OCI-M1 (cell line): Measurements from ENCODE around the gene MPV17.
"Not testable (repeated sequence)": the region's sequence is repeated elsewhere in the genome, so short reads cannot be mapped to it uniquely, and the experiment has no call there.

Source experiments
- DNase-seq: peaks from one replicate; lab custom pipeline; 2025; lab: John Stamatoyannopoulos, UW

Gene MPV17

GRCh38 chr2:27322766-27323595 is at the start of gene MPV17:
Gene MPV17, minus strand, starts transcription at chr2:27323097. Its CDS starts 580 bp downstream, at chr2:27322517.
- peak; percentile 94 for DNase-seq

- DNase-seq = peak; percentile 92
Observed at GRCh38 chr2:27370816-27371620, 48.1 kb upstream of the MPV17 start.

- peak; percentile 99 for DNase-seq
Observed at GRCh38 chr2:27370026-27370815, 47.3 kb upstream of the MPV17 start, which contains the start of the genes EIF2B4 and SNX17. Gene EIF2B4, minus strand, starts transcription at chr2:27370338. Its CDS starts 24 bp downstream, at chr2:27370314. Gene SNX17, plus strand, starts transcription at chr2:27370616. Its CDS starts 128 bp downstream, at chr2:27370744.

GRCh38 chr2:27369471-27370025 is 46.7 kb upstream of the MPV17 start:
- peak; percentile 69 for DNase-seq

- no peak for DNase-seq
Observed at GRCh38 chr2:27363933-27364332, 41.0 kb upstream of the MPV17 start.

- no peak for DNase-seq
Observed at GRCh38 chr2:27362678-27363420, 40.0 kb upstream of the MPV17 start.

GRCh38 chr2:27356382-27357181 is 33.7 kb upstream of the MPV17 start, which contains the start of gene GTF3C2:
Gene GTF3C2, minus strand, starts transcription at chr2:27356764. Its CDS starts 13,210 bp downstream, at chr2:27343554.
- DNase-seq = peak; percentile 99

- DNase-seq = peak; percentile 92
Observed at GRCh38 chr2:27356056-27356381, 33.1 kb upstream of the MPV17 start.

GRCh38 chr2:27354597-27354927 is 31.7 kb upstream of the MPV17 start:
- no peak for DNase-seq

- peak; percentile 90 for DNase-seq
Observed at GRCh38 chr2:27353762-27354596, 31.1 kb upstream of the MPV17 start.

- DNase-seq = not testable (repeated sequence)
Observed at GRCh38 chr2:27353386-27353761, 30.5 kb upstream of the MPV17 start.

GRCh38 chr2:27351802-27352598 is 29.1 kb upstream of the MPV17 start:
- DNase-seq = no peak

GRCh38 chr2:27350106-27350693 is 27.3 kb upstream of the MPV17 start:
- no peak for DNase-seq

GRCh38 chr2:27347641-27348040 is 24.7 kb upstream of the MPV17 start:
- no peak for DNase-seq

- no peak for DNase-seq
Observed at GRCh38 chr2:27336173-27336572, 13.3 kb upstream of the MPV17 start.

- no peak for DNase-seq
Observed at GRCh38 chr2:27335311-27335710, 12.4 kb upstream of the MPV17 start.

- DNase-seq = no peak
Observed at GRCh38 chr2:27324720-27325119, 1.8 kb upstream of the MPV17 start.
